AG04449 (cell line): ENCODE data around the gene CIC.

Experiments used
- CTCF ChIA-PET: fragments of 350-600 bp; formaldehyde crosslinking; extraction: SDS; loops from one replicate; lab custom pipeline; 2021; ENCODE audit warnings: antibody characterized with exemption; lab: Yijun Ruan, JAX
- POLR2A ChIA-PET: fragments of 400-600, 350-600 bp; formaldehyde crosslinking; extraction: SDS; loops from one replicate; lab custom pipeline; 2020; ENCODE audit warnings: antibody characterized with exemption, inconsistent platforms; lab: Yijun Ruan, JAX
- DNase-seq: peaks from one replicate; pipeline ENCODE4 v3.0.0-alpha.2; 2010; ENCODE audit warnings: low read depth, low spot score
- H3K4me3 ChIP-seq: 2 replicates; pipeline ENCODE4 v1.5.1; 2011; ENCODE audit warnings: low read depth, mild to moderate bottlenecking, control low read depth, low read length
- TF ChIP-seq, protein P1 (sequence below): IDR thresholded peaks from one replicate; pipeline ENCODE4 v1.5.1; 2011; ENCODE audit warnings: mild to moderate bottlenecking, moderate library complexity, low read length, control low read depth, inconsistent platforms; ENCODE audit not compliant: insufficient read depth; ENCODE audit errors: missing control alignments

CIC gene

DNA sequence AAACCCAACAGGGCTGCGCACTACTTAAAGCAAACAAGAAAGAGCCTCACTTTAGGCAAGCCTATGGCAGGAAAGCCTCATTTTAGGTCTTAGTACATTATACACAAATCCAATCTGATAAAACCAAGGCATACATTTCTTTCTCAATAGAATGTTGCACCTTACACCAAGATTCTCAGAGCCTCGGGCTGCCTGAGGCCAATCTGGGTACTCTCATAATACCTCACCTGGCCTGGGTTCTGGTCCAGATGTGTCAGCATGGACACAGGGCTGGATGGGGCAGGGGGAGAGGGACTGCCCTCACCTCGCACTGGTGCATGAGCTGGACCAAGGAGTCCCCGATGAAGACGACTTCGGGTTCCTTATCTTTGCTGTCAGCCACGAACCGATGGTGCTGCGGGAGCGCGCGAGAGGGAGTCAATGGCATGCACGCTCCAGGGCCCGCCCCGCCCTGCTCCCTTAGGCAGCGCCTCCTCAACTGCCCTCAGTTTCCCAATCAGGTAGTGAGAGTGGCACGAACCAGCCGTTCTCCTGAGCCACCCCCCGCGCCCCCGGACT is 32.7 kb downstream of the CIC start, which contains the start of gene PRR19:
PRR19 (plus strand) TSS at position 487 of the 558 bp plus-strand sequence. CDS start 7,453 bp downstream, outside the sequence.
- CTCF ChIA-PET: interaction anchor here (1.0 to 1.5 kb wide), 4 partner anchors 9 to 20 kb away, joined by 3 to 4 read pairs (median 4); no protein-coding TSS in a partner anchor
- TF ChIP-seq, protein P1, sequence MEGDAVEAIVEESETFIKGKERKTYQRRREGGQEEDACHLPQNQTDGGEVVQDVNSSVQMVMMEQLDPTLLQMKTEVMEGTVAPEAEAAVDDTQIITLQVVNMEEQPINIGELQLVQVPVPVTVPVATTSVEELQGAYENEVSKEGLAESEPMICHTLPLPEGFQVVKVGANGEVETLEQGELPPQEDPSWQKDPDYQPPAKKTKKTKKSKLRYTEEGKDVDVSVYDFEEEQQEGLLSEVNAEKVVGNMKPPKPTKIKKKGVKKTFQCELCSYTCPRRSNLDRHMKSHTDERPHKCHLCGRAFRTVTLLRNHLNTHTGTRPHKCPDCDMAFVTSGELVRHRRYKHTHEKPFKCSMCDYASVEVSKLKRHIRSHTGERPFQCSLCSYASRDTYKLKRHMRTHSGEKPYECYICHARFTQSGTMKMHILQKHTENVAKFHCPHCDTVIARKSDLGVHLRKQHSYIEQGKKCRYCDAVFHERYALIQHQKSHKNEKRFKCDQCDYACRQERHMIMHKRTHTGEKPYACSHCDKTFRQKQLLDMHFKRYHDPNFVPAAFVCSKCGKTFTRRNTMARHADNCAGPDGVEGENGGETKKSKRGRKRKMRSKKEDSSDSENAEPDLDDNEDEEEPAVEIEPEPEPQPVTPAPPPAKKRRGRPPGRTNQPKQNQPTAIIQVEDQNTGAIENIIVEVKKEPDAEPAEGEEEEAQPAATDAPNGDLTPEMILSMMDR: no peak
- POLR2A ChIA-PET: interaction anchor here (1.0 kb wide), 1 partner anchor 56 kb away, joined by 4 read pairs; no protein-coding TSS in a partner anchor
- H3K4me3 ChIP-seq: peak within 1 kb of the TSS; percentile 80
- DNase-seq: no peak

DNA sequence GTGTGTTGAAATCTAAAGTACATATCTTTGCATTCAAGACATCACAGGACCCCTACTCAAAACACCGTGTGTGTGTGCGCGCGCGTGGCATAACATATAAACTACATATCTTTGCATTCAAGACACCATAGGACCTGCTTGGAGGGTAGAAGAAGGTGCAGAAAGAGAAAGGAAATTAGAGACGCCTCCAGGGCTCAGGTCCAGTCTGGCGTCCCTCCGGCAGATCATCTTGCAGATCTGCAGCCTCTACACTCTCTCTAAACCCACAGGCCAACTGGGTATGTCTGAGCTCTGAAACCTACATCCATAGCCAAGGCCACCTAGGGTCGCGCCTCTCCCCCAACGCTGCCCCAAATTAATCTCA is 34.0 kb downstream of the CIC start:
- no peak for DNase-seq
- POLR2A ChIA-PET: interaction anchor here (0.6 to 1.0 kb wide), 2 partner anchors 50 to 59 kb away, joined by 3 to 4 read pairs; no protein-coding TSS in a partner anchor
- peak overlapping the region; percentile 80 for H3K4me3 ChIP-seq
- TF ChIP-seq, protein P1: no peak
- CTCF ChIA-PET: interaction anchor here (1.3 kb wide), 1 partner anchor 11 kb away, joined by 3 read pairs; no protein-coding TSS in a partner anchor

DNA sequence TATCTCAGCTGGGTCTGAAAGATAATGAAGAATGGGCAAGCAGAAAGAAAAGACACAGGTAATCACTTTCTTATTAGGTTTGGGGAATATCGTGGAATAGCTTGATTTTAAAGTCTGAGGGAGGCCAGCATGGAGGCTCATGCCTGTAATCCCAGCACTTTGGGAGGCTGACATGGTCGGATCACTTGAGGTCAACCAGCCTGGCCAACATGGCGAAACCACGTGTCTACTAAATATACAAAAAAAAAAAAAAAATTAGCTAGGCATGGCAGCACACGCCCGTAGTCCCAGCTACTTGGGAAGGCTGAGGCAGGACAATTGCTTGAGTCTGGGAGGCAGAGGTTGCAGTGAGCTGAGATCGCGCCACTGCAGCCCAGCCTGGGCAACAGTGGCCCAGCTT is 34.8 kb downstream of the CIC start:
- CTCF ChIA-PET: interaction anchor here (0.6 kb wide), 1 partner anchor 9 kb away, joined by 4 read pairs; no protein-coding TSS in a partner anchor
- no peak overlapping the region for H3K4me3 ChIP-seq
- no peak for DNase-seq
- POLR2A ChIA-PET: interaction anchor here (1.0 kb wide), 1 partner anchor 60 kb away, joined by 4 read pairs; no protein-coding TSS in a partner anchor
- TF ChIP-seq, protein P1: no peak

DNA sequence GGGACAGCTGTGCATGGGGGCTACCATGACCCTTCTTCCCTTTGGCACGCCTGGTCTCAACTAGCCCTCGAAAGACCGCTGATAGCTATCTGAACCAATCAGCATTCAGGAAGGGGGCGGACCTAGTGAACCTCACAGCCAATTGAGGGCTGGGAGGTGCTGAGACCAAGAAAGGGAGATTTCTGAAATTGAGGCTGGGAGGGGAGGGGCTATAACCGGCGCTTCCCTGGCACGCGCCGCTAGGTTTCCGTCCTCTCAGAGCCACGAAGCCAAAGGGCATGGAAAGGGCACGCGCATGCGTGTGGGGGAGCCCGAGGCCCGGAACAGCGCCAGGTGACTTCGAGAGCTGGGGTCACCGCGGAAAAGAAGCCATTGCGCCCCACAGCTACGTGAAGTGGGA is 37.6 kb downstream of the CIC start:
- ChIA-PET POLR2A (no interaction called here), CTCF (interaction anchor here (1.3 to 2.9 kb wide), 3 partner anchors 11 to 62 kb away, joined by 4 to 22 read pairs (median 5); no protein-coding TSS in a partner anchor)
- DNase-seq: no peak
- TF ChIP-seq, protein P1: no peak
- H3K4me3 ChIP-seq: no peak overlapping the region

DNA sequence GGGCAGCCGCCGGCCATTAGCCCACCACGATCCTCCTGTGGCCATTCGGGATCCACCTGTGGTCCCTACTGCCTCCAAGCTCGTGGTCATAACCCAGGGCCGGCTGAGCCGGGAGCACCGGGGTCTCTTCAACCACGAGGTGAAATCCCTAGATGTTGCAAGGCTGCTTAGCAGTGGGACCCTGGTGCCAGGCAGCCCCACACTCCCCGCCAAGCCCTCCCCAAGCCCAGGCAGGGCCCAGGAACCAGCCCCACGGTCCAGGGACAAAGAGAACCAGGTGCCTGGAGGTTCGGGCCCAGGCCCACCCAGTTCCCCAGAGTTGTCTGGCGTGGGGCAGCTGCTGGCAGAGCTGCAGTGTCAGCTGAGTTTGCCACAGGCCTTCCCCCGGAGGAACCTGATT is 40.6 kb downstream of the CIC start:
- DNase-seq: no peak
- TF ChIP-seq, protein P1: no peak
- POLR2A ChIA-PET: no interaction called here
- H3K4me3 ChIP-seq: no peak overlapping the region
- CTCF ChIA-PET: interaction anchor here (0.7 kb wide), 1 partner anchor 15 kb away, joined by 3 read pairs; no protein-coding TSS in a partner anchor

DNA sequence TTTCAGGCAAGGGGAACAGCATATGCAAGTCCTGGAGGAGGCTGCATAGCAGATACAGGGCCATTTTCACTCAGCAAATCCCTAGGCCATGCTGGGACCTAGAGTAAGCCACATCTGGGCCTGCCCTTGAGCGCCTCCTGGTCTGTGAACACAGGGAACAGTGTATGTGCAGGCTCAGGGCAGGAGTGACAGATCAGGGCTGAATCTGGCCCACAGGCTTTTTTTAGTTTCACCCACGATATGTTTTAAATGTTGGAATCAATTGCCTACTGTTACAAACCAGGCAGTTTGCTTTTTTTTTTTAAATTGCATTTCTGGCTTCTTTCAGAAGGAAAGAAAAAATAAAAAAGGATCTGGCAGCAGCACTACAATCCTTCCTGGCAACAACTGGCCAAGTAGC is 42.6 kb downstream of the CIC start:
- ChIA-PET POLR2A (no interaction called here), CTCF (interaction anchor here (0.8 to 1.5 kb wide), 3 partner anchors 11 to 68 kb away, joined by 3 to 5 read pairs (median 3); no protein-coding TSS in a partner anchor)
- H3K4me3 ChIP-seq: no peak overlapping the region
- DNase-seq: no peak
- TF ChIP-seq, protein P1: no peak
